RPMI8226 (cell line): ENCODE measurements around the gene RAD18.

Source experiments
- DNase-seq: peaks from one replicate; pipeline ENCODE4 v3.0.0-alpha.2; 2015

RAD18 gene

GRCh38 chr3:8891303-8891702, 72.0 kb downstream of the RAD18 start:
- DNase-seq = no peak

GRCh38 chr3:8888301-8888915, 74.9 kb downstream of the RAD18 start:
- DNase-seq = no peak

- DNase-seq = no peak
Observed at GRCh38 chr3:8887435-8888300, 75.6 kb downstream of the RAD18 start.

- no peak for DNase-seq
Observed at GRCh38 chr3:8886546-8886945, 76.7 kb downstream of the RAD18 start.

- DNase-seq = no peak
Observed at GRCh38 chr3:8885536-8886316, 77.5 kb downstream of the RAD18 start.

GRCh38 chr3:8884630-8885290, 78.5 kb downstream of the RAD18 start:
- no peak for DNase-seq

- DNase-seq = no peak
Observed at GRCh38 chr3:8882642-8883041, 80.6 kb downstream of the RAD18 start.

- DNase-seq = no peak
Observed at GRCh38 chr3:8882171-8882593, 81.1 kb downstream of the RAD18 start.

GRCh38 chr3:8879347-8879944, 83.8 kb downstream of the RAD18 start:
- DNase-seq = no peak

- DNase-seq = no peak
Observed at GRCh38 chr3:8875836-8876235, 87.4 kb downstream of the RAD18 start.

GRCh38 chr3:8873740-8874139, 89.5 kb downstream of the RAD18 start:
- no peak for DNase-seq

GRCh38 chr3:8872261-8872660, 91.0 kb downstream of the RAD18 start:
- DNase-seq = no peak

GRCh38 chr3:8871306-8871705, 92.0 kb downstream of the RAD18 start:
- DNase-seq = no peak

GRCh38 chr3:8870134-8870533, 93.1 kb downstream of the RAD18 start:
- DNase-seq = no peak

GRCh38 chr3:8869613-8870012, 93.7 kb downstream of the RAD18 start:
- no peak for DNase-seq

- DNase-seq = no peak
Observed at GRCh38 chr3:8868996-8869395, 94.3 kb downstream of the RAD18 start.

GRCh38 chr3:8867646-8868045, 95.6 kb downstream of the RAD18 start:
- no peak for DNase-seq

- no peak for DNase-seq
Observed at GRCh38 chr3:8865697-8866096, 97.6 kb downstream of the RAD18 start.

- no peak for DNase-seq
Observed at GRCh38 chr3:8864402-8865350, 98.6 kb downstream of the RAD18 start.

GRCh38 chr3:8863891-8864290, 99.4 kb downstream of the RAD18 start:
- DNase-seq = no peak

GRCh38 chr3:8857720-8858367, 105.4 kb downstream of the RAD18 start:
- no peak for DNase-seq
